ENCODE data around the gene PLXNC1.
"Not testable (repeated sequence)": the region's sequence is repeated elsewhere in the genome, so short reads cannot be mapped to it uniquely, and the experiment has no call there.

The PLXNC1 gene

GRCh38 chr12:94312378-94312777 is 164.0 kb downstream of the PLXNC1 start:
- no peaks in the 10 kb centered on the region for H3K27me3 ChIP-seq
- no peak for DNase-seq
- H3K27ac ChIP-seq = no peak overlapping the region
- H3K36me3 ChIP-seq = peaks cover 0 to 4% (median 4%) of the 10 kb centered on the region in 3 donors
- intact Hi-C loops (cut with DNase I; ENCODE audit: low total_unique reads) = no loop called here
- H3K4me1 ChIP-seq = peaks cover 0 to 10% (median 0%) of the 10 kb centered on the region in 4 donors
- H3K4me3 ChIP-seq = no peak overlapping the region
- peaks cover 0 to 9% (median 0%) of the 10 kb centered on the region in 3 donors for H3K9me3 ChIP-seq
- no peak for TF ChIP-seq CTCF (IDR thresholded peaks at IDR 0.05)

- H3K27ac ChIP-seq; intact Hi-C loops (cut with DNase I; ENCODE audit: low total_unique reads): not testable (repeated sequence)
Observed at GRCh38 chr12:94316600-94316999, 168.2 kb downstream of the PLXNC1 start.

DNA sequence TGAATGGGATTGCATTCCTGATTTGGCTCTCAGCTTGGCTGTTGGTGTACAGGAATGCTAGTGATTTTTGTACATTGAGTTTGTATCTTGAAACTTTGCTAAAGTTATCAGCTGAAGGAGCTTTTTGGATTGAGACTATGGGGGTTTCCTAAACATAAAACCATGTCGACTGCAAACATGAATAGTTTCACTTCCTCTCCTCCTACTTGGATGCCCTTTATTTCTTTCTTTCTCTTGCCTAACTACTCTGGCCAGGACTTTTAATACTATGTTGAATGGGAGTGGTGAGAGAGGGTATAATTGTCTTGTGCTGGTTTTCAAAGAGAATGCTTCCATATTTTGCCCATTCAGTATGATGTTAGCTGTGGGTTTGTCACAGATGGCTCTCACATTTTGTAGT is 169.8 kb downstream of the PLXNC1 start:
- no peak for DNase-seq
- no peak for TF ChIP-seq CTCF (IDR thresholded peaks at IDR 0.05)
- Histone ChIP-seq H3K27ac (no peak overlapping the region), H3K36me3 (peaks cover 0 to 20% (median 19%) of the 10 kb centered on the region in 3 donors), H3K9me3 (peaks cover 0 to 31% (median 0%) of the 10 kb centered on the region in 3 donors), H3K27me3 (no peaks in the 10 kb centered on the region), H3K4me1 (no peaks in the 10 kb centered on the region), H3K4me3 (no peak overlapping the region)
- intact Hi-C loops (cut with DNase I; ENCODE audit: low total_unique reads) = no loop called here

More at GRCh38 chr12:94316600-94316999, 168.2 kb downstream of the PLXNC1 start:
- not testable (repeated sequence) for DNase-seq, H3K27me3 ChIP-seq, H3K4me1 ChIP-seq, H3K36me3 ChIP-seq, H3K4me3 ChIP-seq
- peaks cover 0 to 25% (median 0%) of the 10 kb centered on the region in 3 donors for H3K9me3 ChIP-seq

GRCh38 chr12:94320109-94320508 is 171.7 kb downstream of the PLXNC1 start:
- intact Hi-C loops (cut with DNase I; ENCODE audit: low total_unique reads) = no loop called here
- peaks cover under 1 to 34% (median 23%) of the 10 kb centered on the region in 3 donors for H3K36me3 ChIP-seq
- no peak for TF ChIP-seq CTCF (IDR thresholded peaks at IDR 0.05)

GRCh38 chr12:94322346-94322745 is 174.0 kb downstream of the PLXNC1 start:
- intact Hi-C loops (cut with DNase I; ENCODE audit: low total_unique reads) = no loop called here
- H3K36me3 ChIP-seq = peaks cover 5 to 44% (median 23%) of the 10 kb centered on the region in 3 donors
- no peaks in the 10 kb centered on the region for H3K4me1 ChIP-seq
- no peak overlapping the region for H3K27ac ChIP-seq
- TF ChIP-seq CTCF (IDR thresholded peaks at IDR 0.05) = no peak
- H3K9me3 ChIP-seq = peaks cover 0 to 22% (median 0%) of the 10 kb centered on the region in 3 donors
- H3K27me3 ChIP-seq = no peaks in the 10 kb centered on the region
- no peak overlapping the region for H3K4me3 ChIP-seq
- DNase-seq = no peak

More at GRCh38 chr12:94320109-94320508, 171.7 kb downstream of the PLXNC1 start:
- Histone ChIP-seq H3K9me3 (peaks cover 0 to 31% (median 0%) of the 10 kb centered on the region in 3 donors), H3K4me3 (no peak overlapping the region), H3K4me1 (no peaks in the 10 kb centered on the region), H3K27me3 (no peaks in the 10 kb centered on the region), H3K27ac (no peak overlapping the region)
- DNase-seq = no peak

DNA sequence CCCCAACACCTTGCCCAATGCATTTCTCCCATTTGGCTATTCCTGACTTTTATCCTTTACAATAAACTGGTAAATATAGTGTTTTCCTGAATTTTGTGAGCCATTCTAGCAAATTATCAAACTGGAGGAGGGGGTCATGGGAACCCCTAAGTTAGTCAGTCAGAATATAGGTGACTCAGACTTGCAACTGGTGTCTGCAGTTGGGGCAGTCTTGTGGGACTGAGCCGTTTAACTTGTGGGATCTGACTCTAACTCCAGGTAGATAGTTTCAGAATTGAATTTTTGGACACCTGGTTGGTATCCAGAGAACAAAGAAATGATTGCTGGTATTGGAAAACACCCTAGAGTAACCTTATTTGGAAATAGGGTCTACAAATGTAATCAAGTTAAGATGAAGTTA is 177.9 kb downstream of the PLXNC1 start:
- intact Hi-C loops (cut with DNase I; ENCODE audit: low total_unique reads) = no loop called here
- no peak overlapping the region for H3K4me3 ChIP-seq
- TF ChIP-seq CTCF (IDR thresholded peaks at IDR 0.05) = no peak
- H3K27me3 ChIP-seq = no peaks in the 10 kb centered on the region
- DNase-seq = no peak
- no peaks in the 10 kb centered on the region for H3K4me1 ChIP-seq
- peaks cover 5 to 43% (median 32%) of the 10 kb centered on the region in 3 donors for H3K36me3 ChIP-seq
- peaks cover 0 to 10% (median 0%) of the 10 kb centered on the region in 3 donors for H3K9me3 ChIP-seq
- H3K27ac ChIP-seq = no peak overlapping the region

Measured in tibial artery (tissue), 4 donors.